Pancreas (tissue), 10 donors: ENCODE measurements around the gene PPP1R11. TPM values are rescaled to one million over a fixed set of nuclear protein-coding genes. Genes with fewer than 3 reads are reported as not detected.

ENCODE experiments used
- ATAC-seq, 4 donors: fragments of 200-7000 bp; cut with Tn5 transposase; one replicate each; pipeline versions ENCODE4 v1.8.0 to v1.9.1; 2020; ENCODE audit warnings: mild to moderate bottlenecking in 4 of 4, moderate library complexity in 4 of 4
- DNase-seq, 6 donors: peaks; one replicate each; pipeline ENCODE4 v3.0.0-alpha.2; 2020
- FAIRE-seq: peaks from 2 replicates; lab custom pipeline; 2012; peaks lifted over from hg19 to GRCh38; lab: Jason Lieb, UNC
- H3K27ac ChIP-seq, 4 donors: fragments of 200-600 bp; sonication (generic); 1 replicate in 3 of 4; 2 replicates in 1 of 4; pipeline versions ENCODE4 v1.5.0 to v1.8.0; 2020
- H3K27me3 ChIP-seq, 4 donors: fragments of 200-600 bp; one replicate each; pipeline ENCODE4 v1.8.0; 2021
- H3K36me3 ChIP-seq, 3 donors: fragments of 200-600 bp; sonication (generic) in 1 of 3; one replicate each; pipeline versions ENCODE4 v1.5.0 to v1.8.0; 2020 to 2021
- H3K4me1 ChIP-seq, 3 donors: fragments of 200-600 bp; one replicate each; pipeline ENCODE4 v1.8.0; 2021
- H3K4me3 ChIP-seq, 4 donors: fragments of 200-600 bp; sonication (generic) in 2 of 4; one replicate each; pipeline versions ENCODE4 v1.5.0 to v1.8.0; 2020 to 2021
- H3K9me3 ChIP-seq, 4 donors: fragments of 200-600 bp; one replicate each; pipeline ENCODE4 v1.8.0; 2021
- WGBS, 2 donors: extraction: QIAGEN DNeasy Blood & Tissue Kit; methylation state at CpG; one replicate each; pipeline ENCODE4 v1.1.7; 2013; 5-methylcytosine and 5-hydroxymethylcytosine counted together
- intact Hi-C, 3 donors: fragments of 100-400 bp; cut with DNase I; formaldehyde crosslinking; loops; one replicate each; pipeline versions ENCODE4 v1.11.1 to v1.14.2; 2022
- polyA plus RNA-seq, 2 donors: library from polyadenylated mRNA; stranded (reverse); fragments of 200-250 nt; gene quantifications; one replicate each; pipeline ENCODE4 v1.2.3, GENCODE V29; 2013
- total RNA-seq, 6 donors: library from RNA; stranded (reverse); fragmentation: NEBNext Ultra II Directional in 4 of 6; extraction: Animal tissue kit (Norgen Biotek cat#: 25700) in 4 of 6; gene quantifications; one replicate each; pipeline versions ENCODE4 v1.2.1 to v1.2.4, GENCODE V29; 2021 to 2023
- TF ChIP-seq, protein P1 (sequence below), 4 donors: fragments of 200-600 bp; sonication (generic) in 3 of 4; IDR thresholded peaks; one replicate each; pipeline versions ENCODE4 v1.5.0 to v1.8.0; 2021; ENCODE audit warnings: antibody characterized with exemption in 4 of 4
- donor health status: healthy with polysubstance abuse.
- donor health status: DM: no; HTN: no; CAD: no; lungs with moderate emphysema.
- donor health status: DM: no; HTN: no; CAD: no.
- donor health status: control.
- donor health status: control.
- donor health status: Bipolar disorder and iron deficiency.
- donor health status: DM: yes; HTN: yes; CAD: no.
- donor health status: DM: no; HTN: no; CAD: no.
- donor health status: DM: no; HTN: no; CAD: no.
- donor health status: DM: yes; HTN: yes; CAD: no.

Gene PPP1R11
- total and polyA plus RNA-seq, 8 donors: 17.9 to 36.9 (median 23.8) TPM

DNA sequence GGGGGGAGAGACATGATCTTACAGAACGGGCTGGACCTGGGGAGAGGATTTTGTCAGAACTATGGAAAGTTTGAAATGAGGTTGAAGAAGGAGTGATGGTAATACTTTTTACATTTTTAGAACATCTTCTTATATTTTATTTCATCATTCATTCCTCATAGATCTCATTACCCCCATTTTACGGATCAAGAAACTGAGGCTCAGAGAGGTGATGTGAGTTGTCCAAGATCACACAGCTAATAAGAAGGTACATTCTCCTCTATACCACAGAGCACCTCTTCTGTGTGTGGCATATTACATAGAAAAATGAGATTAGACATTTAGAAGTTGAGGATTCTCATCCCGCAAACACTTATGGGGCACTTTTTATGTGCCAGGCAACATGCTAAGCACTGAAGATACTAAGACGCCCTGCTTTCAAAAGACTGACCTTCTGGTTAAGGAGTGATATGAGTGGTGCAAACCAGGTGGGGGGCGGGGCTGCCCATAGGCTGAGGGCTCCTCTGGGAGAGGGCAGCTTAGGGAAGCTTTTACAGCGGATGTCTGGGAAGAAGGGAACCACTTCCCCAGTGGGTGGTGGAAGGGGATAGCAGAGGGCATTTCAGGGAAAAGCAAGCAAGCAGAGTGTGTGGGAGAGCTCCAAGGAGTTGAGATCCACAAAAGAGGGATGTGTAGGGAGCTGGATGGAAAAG, 26.0 kb downstream of the PPP1R11 start:
- DNase-seq (no peak), FAIRE-seq (no peak), ATAC-seq (no peak)
- intact Hi-C loops: no loop called here
- Histone ChIP-seq H3K4me1 (no peaks in the 10 kb centered on the region), H3K27me3 (no peaks in the 10 kb centered on the region), H3K27ac (no peak overlapping the region), H3K9me3 (no peaks in the 10 kb centered on the region), H3K4me3 (no peak overlapping the region), H3K36me3 (no peaks in the 10 kb centered on the region)
- WGBS, 2 donors: 70 to 74% methylated on average over 6 of the region's 6 CpGs
- TF ChIP-seq, protein P1, sequence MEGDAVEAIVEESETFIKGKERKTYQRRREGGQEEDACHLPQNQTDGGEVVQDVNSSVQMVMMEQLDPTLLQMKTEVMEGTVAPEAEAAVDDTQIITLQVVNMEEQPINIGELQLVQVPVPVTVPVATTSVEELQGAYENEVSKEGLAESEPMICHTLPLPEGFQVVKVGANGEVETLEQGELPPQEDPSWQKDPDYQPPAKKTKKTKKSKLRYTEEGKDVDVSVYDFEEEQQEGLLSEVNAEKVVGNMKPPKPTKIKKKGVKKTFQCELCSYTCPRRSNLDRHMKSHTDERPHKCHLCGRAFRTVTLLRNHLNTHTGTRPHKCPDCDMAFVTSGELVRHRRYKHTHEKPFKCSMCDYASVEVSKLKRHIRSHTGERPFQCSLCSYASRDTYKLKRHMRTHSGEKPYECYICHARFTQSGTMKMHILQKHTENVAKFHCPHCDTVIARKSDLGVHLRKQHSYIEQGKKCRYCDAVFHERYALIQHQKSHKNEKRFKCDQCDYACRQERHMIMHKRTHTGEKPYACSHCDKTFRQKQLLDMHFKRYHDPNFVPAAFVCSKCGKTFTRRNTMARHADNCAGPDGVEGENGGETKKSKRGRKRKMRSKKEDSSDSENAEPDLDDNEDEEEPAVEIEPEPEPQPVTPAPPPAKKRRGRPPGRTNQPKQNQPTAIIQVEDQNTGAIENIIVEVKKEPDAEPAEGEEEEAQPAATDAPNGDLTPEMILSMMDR (IDR thresholded peaks at IDR 0.05): no peak

DNA sequence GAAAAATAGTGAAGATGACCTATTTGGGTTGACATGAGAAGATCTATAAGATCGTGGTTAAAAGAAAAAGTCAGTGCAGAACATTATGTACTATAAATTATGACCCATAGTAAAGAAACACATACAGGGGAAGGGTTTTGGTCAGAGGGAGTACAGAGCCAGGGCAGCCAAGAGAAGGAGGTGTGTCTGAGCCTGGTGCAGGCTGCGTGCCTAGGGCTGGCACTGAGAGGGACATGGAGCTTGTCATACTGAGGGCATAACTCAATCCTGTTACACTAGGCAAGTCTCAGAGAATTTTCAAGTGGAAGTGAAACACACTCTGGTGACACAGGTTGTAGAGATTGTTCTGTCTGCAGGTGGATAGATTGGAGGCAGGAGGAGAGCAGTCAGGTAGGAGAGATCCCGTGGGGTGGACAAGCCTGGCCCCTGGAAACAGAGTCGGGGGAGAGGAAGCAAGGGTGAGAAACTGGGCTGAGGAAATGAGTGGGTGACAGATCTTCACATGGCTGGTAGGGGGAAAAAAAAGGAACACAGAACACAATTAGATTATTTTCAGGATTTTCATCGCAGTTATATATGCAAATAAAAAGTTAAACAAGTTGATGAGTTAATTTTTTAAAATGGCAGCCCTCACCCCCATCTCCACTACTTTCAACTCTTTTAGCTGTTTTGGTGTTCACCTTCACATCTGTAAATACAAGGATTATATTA, 27.1 kb downstream of the PPP1R11 start:
- DNase-seq (no peak), ATAC-seq (no peak), FAIRE-seq (no peak)
- Histone ChIP-seq H3K27me3 (no peaks in the 10 kb centered on the region), H3K9me3 (no peaks in the 10 kb centered on the region), H3K4me3 (no peak overlapping the region), H3K4me1 (no peaks in the 10 kb centered on the region), H3K27ac (no peak overlapping the region), H3K36me3 (no peaks in the 10 kb centered on the region)
- TF ChIP-seq, protein P1 (IDR thresholded peaks at IDR 0.05): no peak
- intact Hi-C loops: no loop called here
- WGBS, 2 donors: 44 to 56% methylated on average over 5 of the region's 5 CpGs

DNA sequence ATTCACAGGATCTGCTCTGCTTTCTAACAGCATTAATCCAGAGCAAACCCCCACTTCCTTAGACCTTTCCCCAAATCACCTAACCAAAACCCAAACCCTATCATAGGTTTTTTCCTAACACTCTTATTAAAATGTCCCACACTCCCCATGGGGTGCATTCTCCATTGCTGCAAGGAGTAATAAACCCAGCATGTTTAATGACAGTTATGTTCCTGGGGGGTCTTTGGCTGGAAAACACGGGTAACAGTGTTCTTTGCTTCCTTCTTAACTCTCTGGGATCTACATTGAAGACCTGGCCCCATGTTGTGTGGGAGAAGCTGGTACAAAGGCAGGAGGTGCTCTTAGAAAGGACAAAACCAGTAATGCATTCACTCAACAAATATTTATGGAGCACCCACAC, 29.8 kb downstream of the PPP1R11 start:
- intact Hi-C loops: no loop called here
- ATAC-seq (no peak), FAIRE-seq (no peak), DNase-seq (no peak)
- H3K9me3 ChIP-seq: no peaks in the 10 kb centered on the region
- no peak overlapping the region for H3K27ac ChIP-seq
- H3K36me3 ChIP-seq: no peaks in the 10 kb centered on the region
- peaks cover 0 to 6% (median 0%) of the 10 kb centered on the region in 4 donors for H3K27me3 ChIP-seq
- H3K4me1 ChIP-seq: peaks cover 4 to 8% (median 7%) of the 10 kb centered on the region in 3 donors
- H3K4me3 ChIP-seq: no peak overlapping the region
- 31% methylated on average over 1 of the region's 1 CpG for WGBS, 2 donors
- TF ChIP-seq, protein P1 (IDR thresholded peaks at IDR 0.05): no peak

DNA sequence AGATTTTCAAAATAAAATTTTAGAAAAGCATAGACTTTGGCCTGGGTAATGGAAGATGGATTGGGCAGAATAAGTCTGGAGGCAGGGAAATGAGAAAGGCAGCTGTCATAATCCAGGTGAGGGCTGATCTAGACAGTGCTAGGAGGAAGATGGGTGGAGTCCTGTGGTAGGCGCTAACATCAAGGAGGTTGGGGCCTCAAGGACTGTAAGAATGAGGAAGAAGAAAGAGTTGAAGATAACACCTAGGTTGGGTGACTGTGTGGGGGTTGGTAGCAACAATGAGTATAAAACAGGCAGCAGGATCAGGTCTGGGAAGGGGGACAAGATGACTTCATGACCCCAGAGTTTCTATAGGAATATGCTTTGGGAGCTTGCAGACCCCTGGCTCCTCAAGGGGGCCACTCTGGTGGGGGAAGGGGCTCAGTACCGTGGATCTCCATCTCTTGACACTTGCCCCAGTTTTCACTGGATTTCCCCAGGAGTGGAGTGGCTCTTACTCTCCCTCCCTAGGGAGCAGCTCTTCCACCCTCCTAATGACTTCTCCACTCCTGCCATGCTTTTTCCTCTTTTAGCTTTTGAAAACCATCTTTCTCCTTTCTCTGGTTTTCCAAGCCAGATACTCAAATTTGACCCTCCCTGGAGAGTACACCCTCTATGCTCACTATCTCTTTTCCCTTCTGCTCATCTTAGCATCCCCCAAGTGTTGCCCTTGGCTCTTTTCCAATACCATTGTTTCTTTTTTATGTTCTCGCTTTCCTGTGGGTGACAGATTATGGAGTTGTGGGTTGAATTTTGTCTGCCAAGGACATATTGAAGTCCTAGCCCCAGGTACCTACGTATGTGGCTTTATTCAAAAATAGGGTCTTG, 31.1 kb downstream of the PPP1R11 start:
- 61 to 64% methylated on average over 4 of the region's 4 CpGs for WGBS, 2 donors
- H3K36me3 ChIP-seq: no peaks in the 10 kb centered on the region
- DNase-seq: no peak
- H3K9me3 ChIP-seq: no peaks in the 10 kb centered on the region
- H3K27ac ChIP-seq: no peak overlapping the region
- peaks cover 0 to 6% (median 0%) of the 10 kb centered on the region in 4 donors for H3K27me3 ChIP-seq
- intact Hi-C loops: no loop called here
- no peak overlapping the region for H3K4me3 ChIP-seq
- no peak for ATAC-seq
- TF ChIP-seq, protein P1 (IDR thresholded peaks at IDR 0.05): no peak
- FAIRE-seq: no peak
- H3K4me1 ChIP-seq: peaks cover 7 to 15% (median 11%) of the 10 kb centered on the region in 3 donors
